Astrocyte of the hippocampus (primary cell): Measurements from ENCODE around the gene MBNL2.

Experiments
- DNase-seq: peaks from one replicate; pipeline ENCODE4 v3.0.0; 2011; ENCODE audit warnings: low read depth, low spot score

MBNL2 gene

DNA sequence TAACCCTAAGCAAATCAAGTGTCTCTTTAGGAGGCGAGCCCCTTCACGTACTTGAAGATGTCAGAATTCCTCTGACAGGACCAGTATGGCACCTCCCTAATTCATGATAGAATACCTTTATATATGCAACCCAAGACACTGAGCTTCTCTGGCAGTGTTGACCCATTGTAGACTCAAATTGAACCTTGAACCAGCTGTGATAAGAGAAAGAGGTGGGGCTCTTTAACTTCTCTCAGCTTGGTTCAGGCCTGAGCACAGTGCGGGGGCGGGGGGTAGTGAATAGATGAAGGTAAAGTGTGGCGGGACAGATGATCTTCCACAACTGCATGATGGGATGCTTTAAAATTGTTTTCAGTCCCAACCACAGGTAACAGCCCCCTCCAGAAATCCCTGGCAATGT, 12.1 kb downstream of the MBNL2 start:
- no peak for DNase-seq

DNA sequence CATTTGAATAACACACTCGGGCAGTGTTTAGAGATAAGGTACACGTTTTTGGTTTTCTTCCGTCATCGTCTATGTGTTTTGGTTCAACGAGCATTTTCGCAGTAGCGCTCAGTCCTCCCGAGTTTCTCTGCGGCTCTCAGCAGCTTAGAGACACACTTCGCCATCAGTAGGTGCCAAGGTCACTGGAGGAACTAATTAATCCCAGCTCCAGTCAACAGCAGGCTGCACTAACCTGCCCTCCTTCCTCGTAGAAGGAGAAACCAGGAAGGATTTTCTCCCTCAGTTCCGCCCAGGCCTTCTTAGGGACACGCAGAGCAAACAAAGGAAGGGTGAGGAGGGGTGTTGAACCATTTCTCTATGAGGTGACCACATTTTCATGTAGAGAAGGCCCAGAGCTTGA, 12.6 kb downstream of the MBNL2 start:
- DNase-seq = no peak

DNA sequence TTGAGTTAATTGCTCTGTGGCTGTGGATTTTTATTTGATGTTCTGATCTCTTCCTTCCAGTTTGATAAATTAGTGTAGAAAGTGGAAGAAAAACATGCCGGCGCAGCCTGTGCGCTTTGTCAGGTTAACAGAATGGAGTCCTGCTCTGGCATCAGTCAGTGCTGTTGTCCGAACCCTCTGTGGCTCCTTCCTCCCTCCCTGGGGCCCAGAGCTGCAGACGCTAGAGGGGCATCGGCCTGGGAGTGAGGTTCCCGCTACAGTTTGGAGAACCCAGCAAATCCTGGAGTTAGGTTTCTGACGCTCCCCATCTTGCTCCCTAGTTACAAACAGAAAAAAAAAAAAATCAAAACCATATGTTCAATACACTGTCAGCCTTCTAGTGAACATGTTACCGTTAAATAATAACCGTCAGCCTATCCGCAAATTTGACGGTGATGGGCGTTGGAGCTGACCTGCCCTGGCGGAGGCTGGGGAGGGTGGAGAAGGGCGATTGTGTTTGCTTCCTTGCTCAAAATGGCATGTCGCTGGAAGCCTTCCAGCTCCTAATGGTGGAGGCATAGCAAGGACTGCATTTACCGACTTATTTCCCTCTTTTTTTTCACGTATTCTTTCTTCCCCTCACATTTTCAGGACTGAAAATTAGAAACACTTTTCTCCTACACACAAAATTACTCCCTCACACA, 13.6 kb downstream of the MBNL2 start:
- no peak for DNase-seq

DNA sequence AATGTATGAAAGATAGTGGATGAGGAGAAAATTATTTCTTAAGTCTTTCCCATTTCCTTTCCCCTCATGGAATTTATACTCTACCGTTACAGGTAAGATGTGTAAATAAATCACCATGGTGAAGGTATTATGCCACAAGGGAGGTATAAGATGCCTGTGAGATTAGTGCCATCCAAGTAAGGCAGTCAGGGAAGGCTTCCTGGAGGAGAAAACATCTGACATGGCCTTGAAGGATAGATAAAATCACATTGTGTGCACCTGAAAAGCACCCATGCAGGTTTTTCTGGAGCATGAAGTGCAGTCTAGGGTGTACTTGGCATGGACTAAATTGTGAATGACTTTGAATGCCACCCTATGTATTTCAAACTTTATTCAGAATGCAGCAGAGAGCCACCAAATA, 15.3 kb downstream of the MBNL2 start:
- DNase-seq = no peak

DNA sequence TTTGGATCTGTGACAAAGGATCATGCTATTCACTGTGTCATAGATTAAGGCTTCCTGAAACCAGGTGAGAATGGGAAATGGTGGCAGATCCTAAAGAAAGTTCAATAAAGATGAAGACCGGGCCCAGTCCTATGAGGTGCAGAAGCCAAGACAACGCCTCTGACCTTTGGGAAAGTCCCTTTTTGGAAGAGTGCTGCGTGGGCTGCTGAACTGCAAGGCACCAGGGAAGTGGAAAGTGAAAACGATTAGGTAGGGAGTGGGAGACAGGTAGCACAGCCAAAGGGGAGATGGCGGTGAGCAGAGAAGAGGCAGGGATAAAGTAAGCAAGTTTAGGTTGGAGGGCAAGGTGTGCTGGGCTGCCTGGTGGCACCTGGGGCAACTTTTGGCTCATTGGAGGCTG, 16.3 kb downstream of the MBNL2 start:
- no peak for DNase-seq

DNA sequence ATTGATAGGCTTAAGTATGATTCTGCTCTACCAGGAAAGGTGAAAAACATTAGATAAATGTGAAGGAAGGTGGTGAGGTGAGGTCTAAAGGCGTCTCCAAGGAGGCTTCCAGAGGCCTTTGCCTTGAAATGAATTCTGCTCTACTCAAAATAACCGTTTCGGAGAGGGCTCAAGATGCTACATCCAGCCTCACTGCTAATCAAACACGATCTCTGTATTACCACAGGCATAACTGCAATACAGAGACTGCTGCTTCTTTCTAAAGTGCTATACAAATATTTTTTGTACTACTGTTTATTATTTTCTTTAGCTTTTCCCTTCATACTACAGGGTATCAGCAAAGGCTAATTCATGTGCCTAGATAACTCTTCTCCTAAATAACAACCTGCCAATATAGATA, 16.8 kb downstream of the MBNL2 start:
- no peak for DNase-seq

DNA sequence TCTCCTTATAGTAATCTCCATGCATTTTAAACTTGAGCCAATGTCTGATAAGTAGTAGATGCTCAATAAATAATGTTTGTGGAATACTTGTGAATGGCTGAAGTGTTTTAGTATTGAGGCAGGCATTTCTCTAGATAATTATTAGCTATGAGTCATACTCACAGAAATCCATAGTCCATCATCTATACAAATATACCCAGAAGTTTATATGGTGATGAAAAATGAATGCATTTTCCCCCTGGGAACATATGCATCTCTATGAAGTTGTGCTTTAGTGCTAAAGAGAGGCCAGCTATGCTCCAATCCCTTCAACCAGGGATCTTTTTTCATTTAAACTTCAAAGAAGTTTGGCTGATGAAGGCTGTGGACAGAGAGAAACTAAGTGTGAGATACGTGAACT, 17.2 kb downstream of the MBNL2 start:
- DNase-seq = no peak

DNA sequence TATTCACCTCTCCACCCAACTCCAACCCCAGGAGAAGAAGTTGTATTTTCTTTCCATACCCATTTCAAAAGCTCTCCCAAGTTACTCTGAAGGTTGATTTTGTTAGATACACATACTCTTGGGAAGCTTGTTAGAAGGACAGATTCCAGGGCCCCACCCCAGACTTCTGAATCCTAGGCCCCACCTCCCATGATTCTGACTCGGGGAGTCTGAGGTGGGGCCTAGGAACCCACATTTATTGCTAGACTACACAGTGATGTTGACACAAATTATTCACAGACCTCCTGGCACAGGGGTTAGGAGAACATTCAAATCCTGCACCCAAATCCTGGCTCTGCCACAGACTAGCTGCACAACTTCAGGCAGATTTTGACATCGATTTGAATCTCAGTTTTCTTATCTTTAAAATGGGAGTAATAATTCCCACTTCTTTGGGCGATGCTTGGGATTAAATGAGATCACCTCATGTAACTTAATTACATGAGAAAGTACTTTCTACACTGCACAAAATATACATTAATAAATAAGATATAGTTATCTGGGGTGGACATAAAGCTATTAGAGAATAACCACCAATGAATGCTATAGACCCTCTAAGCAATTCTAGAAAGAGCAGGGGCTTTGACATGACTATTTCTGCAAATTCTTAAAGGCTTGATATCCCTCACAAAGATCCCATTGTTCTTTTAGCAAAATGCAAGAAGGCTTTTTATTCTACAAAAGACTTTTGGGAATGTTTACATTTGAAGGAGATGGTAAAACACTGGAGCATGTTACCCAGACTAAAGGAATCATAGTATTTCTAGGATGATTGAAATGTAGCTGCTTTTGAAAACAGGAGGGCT, 18.0 kb downstream of the MBNL2 start:
- DNase-seq = no peak

DNA sequence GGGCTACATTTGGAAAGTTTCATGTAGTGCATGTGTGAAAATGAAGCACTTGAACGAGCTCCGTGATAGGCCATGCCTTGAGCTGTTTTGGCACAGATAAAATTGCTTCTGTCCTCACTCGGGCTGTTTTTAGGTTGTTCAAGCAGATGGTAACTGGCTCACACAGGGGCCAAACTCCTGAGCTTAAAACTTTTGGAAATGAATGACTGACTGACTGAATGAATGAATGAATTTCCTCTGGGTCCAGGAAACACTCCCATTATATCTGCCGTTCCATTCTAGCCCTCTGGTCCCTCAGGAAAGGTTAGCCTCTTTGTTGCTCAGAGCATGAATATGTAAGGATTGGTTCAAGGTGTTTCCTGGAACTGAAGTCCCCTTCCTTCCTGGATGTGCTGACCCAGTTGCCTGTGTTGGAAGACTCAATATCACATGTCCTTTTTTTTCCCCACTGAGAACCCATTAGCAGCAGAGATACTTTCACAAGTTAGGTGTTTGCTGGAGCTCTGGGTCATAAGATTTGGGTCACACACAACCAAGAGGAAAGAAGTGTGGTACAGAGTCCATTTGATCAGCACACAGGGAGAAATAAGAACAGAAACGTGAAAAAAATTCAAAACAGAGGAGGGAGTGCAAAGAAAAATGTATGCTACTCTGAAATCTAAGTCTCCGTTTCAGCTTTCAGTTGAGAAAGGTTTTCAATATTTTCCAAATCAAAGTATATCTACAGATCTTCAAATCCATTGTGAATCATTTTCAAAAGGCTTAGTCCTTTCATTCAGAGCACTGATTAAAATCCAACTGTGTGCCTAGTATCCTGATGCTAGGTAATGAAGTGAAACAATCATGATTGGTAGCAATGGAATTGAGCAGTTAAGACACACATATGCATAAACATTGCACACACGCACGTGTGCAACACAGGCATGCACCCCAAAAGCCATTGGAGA, 18.9 kb downstream of the MBNL2 start:
- DNase-seq = no peak

DNA sequence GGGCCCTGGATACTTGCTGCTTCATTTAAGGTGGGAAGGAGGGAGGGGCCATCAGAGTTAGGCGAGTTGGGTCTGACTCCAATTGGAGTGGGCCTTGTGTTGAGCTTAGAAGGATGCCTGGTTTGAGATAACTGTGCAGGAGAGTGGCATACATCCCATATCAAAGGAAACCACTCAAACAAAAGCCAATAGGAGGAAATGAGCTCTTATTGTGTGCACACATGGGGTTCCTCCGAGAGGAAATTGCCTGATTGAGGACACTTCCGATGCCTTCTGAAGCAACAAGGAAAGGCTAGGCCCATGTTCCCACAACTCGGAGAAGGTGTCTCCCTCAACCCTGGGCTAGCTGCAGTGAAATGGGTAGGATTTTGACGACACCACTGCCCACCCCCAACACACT, 19.6 kb downstream of the MBNL2 start:
- no peak for DNase-seq

DNA sequence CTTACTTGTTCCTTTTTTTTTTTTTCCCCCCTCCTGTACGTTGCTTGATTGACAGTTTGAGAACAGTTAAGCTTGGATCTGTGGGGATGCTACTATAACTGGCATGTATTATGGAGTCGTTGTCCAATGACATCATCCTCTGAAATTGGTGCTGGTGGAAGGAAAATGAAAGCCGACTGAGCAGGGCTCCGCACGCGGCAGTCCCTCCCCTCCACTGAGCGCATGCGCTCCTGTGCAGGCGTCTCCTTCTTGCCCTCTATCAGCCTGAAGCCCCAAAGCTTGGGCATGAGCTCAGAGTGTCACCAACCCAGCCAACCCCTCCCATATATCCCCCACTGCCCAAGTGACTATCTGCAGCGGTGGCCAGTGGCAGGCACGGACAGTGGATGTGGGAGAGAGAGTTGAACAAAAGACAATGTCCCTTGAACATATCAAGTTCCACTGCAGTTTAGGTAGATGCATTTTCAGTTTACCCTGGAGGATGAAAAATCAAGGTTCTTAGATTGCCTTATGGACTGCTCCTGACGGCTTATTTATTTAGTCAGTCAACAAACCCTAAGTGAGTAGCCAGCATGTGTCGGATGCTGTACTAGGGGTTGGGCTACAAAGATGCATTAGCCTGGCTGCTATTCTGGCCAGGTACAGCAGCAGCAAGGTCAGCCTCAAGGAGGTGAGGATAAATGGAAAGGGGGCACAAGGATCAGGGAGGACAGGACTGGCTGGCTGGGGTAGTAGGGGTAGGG, 20.8 kb downstream of the MBNL2 start:
- no peak for DNase-seq

DNA sequence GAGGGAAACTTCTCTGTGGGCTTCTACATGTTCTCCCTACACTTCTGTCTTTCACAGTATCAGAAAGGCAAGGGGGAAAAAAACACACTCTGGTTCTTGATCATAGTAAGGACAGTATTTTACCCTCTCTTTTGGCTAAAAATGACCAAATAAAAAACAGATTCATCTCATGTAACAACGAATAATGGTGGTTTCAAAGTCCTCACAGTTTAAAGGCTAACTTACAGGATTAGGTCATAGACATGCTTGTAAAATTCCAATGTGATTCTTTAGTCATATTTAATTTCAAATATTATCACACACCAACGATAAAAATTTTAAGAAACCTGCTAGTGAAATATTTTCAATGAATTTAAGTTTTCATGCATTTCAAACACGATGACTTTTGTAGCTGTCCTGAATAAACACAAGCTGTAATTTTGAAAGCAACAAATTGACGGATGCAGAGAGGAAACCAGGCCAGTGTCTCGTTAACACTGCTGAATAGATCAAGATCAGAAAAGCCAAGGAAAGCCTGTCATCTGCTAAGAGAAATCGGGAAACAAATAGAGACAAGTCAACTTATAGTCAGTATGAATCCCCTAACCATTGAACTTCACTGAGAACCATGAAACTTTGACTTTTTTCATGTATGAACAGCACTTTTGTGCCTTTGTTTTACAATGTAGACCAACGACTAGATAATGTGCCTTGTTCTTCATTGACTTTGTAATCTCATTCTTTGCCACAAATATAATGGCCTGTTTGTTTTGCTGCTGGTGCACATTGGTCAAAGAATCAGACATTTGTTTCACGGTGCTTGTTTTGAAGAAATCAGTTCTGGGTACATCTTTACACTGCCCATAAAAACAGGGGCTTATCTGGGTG, 22.0 kb downstream of the MBNL2 start:
- DNase-seq = no peak

DNA sequence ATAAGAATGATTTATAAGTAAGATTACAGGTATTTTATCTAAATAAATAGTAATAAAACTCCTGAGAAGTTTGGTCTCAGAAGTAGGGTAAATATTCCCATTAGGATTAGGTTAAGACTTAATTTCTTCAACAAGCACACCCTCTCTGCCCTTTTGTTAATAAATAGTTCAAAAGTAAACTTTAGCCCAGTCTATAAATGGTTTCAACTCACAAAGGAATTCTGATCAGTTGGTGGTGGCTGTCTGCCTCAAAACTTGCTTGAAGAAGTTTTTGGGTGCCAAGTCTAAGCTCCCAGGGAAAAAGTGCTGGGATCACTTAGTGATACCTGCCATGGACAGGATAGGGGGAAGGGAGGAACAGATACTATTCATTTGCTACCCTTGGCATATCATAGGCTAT, 22.9 kb downstream of the MBNL2 start:
- DNase-seq = no peak

DNA sequence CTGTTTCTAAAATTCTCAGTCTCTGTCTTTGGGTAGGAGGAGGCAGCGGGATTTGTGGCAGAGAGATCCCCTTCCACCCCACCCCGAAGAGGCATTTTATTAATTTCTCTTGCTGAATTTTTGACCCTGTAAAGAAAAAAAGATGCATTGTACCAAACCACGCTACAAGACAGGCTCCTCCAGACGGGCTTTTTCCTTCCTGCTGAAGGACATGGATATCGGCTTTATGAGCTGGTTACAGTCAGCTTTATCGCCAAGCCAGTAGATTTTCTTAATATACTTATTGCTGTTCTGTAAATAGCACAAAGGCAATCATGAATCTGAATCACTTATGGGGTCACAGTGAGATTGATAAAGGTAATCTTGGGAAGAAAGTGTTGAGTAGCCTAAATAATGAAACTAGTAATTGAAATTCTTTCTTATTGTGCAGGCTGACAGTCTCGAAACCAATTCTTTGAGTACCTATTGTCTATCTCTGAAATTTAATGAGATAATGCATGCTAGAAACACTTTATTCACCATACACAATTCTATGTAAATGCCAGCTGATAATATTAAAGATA, 24.5 kb downstream of the MBNL2 start:
- DNase-seq = no peak

DNA sequence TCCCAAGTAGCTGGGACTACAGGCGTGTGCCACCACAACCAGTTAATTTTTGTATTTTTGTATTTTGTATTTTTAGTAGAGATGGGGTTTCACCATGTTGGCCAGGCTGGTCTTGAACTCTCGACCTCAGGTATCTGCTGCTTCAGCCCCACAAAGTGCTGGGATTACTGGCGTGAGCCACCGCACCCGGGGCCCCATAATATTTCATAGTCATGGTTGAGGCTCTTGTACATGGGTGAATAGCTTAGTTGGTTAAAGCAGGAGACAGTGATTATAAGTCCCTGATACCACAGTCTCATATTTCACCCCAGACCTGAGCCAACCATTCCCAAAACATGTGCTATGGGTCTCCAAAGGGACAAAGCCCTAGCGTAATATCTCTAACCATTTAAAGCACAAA, 26.1 kb downstream of the MBNL2 start:
- DNase-seq = no peak

DNA sequence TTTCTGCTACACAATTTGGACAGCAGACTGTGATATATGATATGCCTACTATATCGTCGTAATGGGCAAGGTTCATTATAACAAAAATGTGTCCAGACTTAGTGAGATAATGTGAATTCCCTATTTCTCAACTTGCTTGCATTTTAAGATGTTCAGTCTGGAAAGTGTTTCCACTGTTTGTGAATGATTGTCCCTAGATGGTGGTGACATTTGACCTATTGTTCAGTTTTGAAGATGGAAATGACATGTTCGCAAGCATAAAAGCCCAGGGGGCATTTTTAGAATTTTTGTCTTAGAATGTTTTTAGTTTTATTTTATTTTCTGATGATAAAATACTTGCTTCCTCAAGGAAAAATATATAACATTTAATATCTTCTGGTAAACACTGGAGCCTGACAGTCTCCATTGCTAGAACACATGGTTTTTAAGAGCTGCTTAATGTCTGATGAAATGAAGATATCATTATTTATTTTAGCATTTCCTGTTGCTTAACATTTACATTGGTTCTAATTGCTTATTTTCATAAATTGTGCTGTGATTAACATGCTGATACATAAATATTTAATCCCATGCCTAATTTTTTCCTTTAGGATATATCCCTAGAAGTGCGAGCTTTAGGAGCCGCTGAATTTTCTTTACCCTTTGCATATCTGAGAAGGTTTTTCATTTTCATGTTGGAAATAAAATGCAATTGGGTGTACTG, 27.1 kb downstream of the MBNL2 start:
- DNase-seq = no peak

DNA sequence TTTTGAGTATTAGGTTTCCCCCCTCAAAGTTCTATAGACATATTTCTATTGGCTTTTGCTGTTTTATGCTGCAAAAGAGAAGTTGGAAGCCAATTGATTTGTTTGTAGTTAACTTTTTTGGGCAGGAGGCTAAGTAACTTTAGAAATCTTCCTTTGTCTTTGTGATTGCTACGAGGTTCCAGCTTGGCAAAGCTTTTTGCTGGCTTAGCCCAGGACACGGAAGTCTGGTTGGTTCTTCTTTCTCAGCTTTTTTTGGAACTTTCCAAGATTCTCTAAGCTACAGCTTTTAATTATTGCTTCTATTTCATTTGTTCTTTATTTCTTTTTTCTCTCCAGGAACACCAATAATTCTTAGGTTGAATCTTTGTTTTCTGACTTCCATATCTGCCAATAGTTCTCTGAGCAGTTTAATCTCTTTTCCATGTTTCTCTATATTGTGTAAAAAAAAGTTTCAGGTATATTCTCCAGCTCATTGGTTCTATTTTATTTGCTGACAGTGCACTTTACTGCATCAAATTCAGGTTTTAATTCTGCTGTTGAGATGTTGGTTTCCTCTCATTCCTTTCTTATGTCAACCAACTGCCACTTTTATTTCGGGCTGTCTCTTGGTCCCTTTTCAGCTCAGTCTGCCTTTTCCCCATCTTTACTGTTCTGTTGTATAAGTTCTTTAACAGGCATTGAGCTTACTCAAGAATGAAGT, 27.8 kb downstream of the MBNL2 start:
- no peak for DNase-seq

DNA sequence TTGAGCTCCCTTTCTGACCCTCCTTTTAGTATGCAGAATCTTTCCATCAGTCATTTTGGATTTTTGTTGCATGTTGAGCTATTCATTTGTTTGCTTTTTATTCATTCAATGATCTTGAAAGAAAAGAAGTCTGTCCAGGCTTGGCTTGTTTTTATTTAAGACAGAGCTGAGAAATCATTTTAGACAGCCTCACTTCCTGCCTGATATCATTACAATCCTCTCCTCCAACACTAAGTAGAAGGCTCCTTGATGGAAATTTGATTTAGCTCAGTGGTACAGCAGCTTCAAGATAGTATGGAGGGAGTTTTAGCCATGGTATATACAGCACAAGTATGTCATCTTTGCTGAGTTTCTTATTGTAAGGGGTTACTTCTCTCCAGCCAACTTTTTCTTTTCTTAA, 28.4 kb downstream of the MBNL2 start:
- DNase-seq = no peak

DNA sequence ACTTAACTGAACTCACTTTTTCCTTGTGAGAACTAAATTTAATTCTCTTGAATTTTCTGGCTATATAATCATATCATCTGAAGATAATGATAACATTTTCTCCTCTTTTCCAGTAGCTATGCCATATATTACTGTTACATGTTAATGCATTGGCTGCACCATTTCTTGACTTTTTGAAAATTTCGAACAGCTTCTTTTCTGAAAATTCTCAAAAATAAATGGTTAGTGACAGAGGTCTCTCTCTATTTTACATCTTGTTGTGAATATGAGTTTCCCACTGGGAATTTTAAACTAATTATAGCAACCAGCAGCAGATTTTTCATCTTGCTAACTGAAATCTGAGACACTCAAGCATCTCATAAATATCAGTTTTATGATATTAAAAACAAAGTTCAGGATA, 30.6 kb downstream of the MBNL2 start:
- DNase-seq = no peak
